GM12801 (cell line): ENCODE measurements around the gene GPC3.

ENCODE experiments used
- CTCF ChIP-seq: IDR thresholded peaks from one replicate; pipeline ENCODE4 v1.5.1; 2011; ENCODE audit warnings: control low read depth; ENCODE audit not compliant: insufficient read length; ENCODE audit errors: extremely low read depth

The GPC3 gene

GRCh38 chrX:133546441-133546840, 439.0 kb downstream of the GPC3 start:
- no peak for TF ChIP-seq CTCF

- TF ChIP-seq CTCF, result no peak
Observed at GRCh38 chrX:133544778-133545177, 440.6 kb downstream of the GPC3 start.

GRCh38 chrX:133544115-133544514, 441.3 kb downstream of the GPC3 start:
- no peak for TF ChIP-seq CTCF

- TF ChIP-seq CTCF, result no peak
Observed at GRCh38 chrX:133543654-133544053, 441.7 kb downstream of the GPC3 start.

GRCh38 chrX:133542476-133542875, 442.9 kb downstream of the GPC3 start:
- TF ChIP-seq CTCF, result no peak

GRCh38 chrX:133541021-133541420, 444.4 kb downstream of the GPC3 start:
- TF ChIP-seq CTCF, result no peak

GRCh38 chrX:133538148-133538547, 447.2 kb downstream of the GPC3 start:
- TF ChIP-seq CTCF, result no peak

- no peak for TF ChIP-seq CTCF
Observed at GRCh38 chrX:133537142-133537541, 448.3 kb downstream of the GPC3 start.
